SH-SY5Y (cell line): ENCODE data around the gene TMEM14A.

Experiments used
- GATA2 ChIP-seq: IDR thresholded peaks from 2 replicates; pipeline ENCODE4 v1.6.1; 2011; ENCODE audit warnings: mild to moderate bottlenecking, low read depth, low read length
- GATA3 ChIP-seq: IDR thresholded peaks from 2 replicates; pipeline ENCODE4 v1.6.1; 2011; ENCODE audit warnings: low read depth, mild to moderate bottlenecking, low read length, moderate library complexity

DNA sequence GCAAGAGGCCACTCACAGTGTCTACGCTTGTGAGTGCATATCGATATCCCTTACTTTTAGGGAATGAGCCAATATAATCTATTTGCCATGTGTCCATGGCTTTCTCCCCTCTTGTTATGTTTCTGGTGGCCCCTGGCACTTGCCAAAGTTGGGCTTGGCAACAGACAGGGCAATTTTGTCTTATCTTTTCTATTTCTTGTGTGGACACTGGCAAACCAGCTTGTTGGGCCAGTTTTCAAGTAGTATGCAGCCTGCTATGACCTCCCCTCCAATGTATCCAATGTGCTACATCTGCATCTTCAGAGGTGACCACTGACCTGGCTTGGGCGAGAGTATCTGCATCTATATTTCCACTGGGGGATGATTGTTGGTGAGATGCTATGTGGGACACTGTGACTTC, 63.2 kb downstream of the TMEM14A start:
- TF ChIP-seq GATA2 (no peak), GATA3 (no peak)
